ENCODE results near the gene SH3RF3.

The SH3RF3 gene

GRCh38 chr2:109404681-109405080 is 275.7 kb downstream of the SH3RF3 start:
- DNase-seq, result no peak

GRCh38 chr2:109405873-109406272 is 276.9 kb downstream of the SH3RF3 start:
- DNase-seq, result no peak

- DNase-seq, result no peak
These were observed 277.3 kb downstream of the SH3RF3 start for GRCh38 chr2:109406301-109406700.

- no peak for DNase-seq
These were observed 278.5 kb downstream of the SH3RF3 start for GRCh38 chr2:109407276-109408042.

DNA sequence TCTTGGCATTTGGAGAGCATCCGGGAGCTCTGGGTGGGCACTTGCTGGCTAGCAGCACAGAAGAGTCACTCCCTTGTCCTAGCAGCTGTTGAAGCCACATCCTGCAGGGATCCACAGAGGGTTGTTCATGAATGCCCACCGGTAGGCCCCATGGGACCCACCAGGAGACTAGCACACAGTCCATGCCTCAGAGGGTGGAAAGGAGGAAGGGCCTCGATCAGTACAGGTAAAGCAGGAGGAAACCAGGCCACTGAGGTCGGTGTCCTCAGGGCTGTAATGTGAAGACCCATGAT is 279.0 kb downstream of the SH3RF3 start:
- no peak for DNase-seq

DNA sequence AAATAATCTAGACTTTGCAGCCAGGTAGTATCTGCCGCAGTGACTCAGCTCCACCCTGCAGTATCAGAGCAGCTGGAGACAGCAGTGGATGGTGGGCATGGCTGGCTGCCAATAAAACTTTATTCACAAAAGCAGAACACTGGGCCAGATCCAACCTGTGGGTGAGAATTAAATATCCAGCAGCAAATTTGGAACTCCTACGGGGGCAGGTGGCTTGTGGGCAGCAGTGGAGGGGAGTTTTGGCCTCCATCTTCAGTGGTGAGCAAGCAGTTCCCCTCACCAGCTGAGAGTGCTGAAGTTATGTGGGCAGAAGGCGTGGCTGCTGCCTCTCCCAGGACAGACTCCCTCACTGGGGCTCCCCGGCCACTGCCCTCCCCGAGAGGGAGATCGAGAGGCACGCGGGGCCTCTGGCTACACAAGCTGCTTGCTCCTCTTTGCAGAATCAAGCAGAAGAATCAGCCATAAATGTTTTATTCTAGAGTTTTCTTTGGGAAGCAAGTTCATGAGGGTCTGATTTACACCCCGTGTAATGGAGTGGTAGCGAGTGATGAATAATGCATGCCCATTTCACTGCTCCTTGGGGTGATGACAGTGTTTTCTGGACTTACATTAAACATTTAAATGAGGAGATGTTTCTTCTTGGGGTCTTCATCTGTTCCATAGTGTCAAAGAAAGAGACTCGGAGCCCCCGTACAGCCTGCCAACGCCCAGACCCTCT is 280.5 kb downstream of the SH3RF3 start:
- DNase-seq, result no peak

- no peak for DNase-seq
These were observed 281.2 kb downstream of the SH3RF3 start for GRCh38 chr2:109410039-109410815.

DNA sequence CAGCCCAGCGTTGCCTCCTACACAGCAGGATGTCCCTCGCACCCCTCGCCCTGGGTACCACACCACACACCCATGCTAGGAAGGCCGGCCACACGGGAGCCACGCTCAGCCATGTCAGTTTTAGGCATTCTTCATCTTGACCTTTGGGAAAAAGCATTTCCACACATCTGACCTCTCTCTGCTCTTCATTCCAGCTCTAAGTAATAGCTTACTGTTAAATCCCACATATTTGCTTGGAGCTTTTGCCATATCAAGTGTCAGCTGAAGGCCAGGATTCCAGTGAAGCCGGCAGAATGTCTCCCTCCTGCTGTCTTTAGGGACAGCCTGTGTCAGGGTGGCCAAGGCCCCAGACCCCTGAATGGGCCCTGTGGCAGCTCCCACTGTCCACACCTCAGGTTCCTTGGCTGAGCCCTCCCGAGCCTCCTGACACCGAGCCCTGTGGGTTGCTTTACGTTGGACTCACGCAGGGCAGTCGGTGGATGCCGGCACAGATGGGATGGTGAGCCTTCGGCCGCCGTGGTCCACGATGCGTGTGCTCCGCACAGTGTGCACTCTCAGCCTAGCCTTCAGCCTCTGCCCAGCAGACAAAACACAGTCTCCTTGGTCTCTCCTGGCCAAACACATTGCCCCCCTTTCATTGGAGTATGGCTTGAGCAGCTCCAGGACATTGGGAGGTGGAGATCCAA is 282.8 kb downstream of the SH3RF3 start:
- no peak for DNase-seq

- no peak for DNase-seq
These were observed 286.6 kb downstream of the SH3RF3 start for GRCh38 chr2:109415581-109416013.

DNA sequence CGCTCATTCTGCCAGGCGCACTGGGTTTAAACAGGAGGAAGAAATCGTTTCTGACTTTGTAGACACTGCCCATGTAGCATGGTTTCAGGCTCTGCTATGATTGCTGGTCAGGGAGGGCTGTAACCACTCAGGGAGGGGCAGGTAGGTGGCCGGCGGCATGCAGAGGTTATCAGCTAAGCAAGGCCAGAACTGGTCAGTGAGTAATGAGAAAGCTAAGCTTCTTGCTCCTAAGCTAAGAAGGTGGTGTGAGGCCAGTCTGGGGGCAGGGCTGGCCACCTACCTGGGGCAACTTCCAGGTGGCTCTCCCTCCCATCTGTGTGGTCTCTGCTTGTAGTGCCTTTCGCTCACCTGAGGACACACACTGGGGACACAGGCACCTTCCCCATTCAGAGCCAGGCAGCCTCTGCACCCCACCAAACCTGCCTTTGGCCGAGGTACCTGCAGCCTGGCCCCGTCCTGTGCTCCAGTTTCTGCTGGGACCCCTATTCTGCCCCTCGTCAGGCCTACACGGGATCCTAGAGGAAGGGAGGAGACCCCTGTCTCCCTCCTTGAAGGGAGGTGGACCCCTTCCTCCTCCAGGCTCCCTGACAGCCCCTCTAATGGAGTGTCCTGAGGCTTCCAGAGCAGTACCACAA is 288.8 kb downstream of the SH3RF3 start:
- DNase-seq, result no peak

DNA sequence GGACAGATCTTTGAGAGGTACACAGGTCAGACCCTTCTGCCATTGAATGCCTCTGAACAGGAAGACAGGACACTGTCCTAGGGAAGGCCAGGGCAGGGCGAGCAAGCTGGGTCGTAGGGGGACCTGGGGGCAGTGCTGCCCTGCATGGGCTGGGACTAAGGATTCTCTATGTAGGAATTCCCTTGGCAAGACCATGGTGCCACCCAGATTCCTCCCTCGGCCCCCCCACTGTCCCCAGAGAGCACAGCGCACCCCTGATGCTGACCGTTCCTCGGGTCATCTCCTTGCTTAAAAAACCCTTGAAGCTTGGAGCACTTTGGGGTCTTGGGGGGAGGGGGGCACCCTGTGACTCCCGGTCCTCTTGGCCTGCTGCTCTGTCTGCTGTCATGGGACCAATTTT is 289.7 kb downstream of the SH3RF3 start:
- no peak for DNase-seq

DNA sequence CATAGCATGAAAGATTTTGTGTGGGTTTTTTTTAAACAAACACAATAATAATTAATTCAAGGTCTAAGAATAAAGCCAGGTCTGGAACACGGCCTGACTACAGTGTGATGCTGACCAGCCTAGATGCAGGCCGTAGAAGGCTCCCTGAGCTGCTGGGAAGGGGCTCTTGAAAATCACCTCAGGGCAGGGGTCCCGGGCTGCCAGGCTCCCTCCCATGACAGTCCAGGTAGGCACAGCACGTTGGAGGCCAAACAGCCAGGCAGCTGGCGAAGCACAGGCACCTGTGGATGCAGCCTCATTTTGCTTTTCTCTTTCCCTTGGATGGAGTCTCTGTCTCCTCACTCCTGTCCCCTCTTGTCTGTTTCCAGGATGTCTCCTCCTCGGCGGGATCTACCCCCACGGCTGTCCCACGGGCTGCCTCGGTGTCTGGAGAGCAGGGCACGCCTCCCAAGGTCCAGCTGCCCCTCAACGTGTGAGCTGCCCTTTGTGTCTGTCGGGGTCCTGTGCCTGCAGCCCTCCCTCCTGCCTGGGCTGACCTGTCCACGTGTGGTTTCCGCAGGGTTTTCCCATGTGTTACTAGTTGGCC is 290.3 kb downstream of the SH3RF3 start:
- no peak for DNase-seq

DNA sequence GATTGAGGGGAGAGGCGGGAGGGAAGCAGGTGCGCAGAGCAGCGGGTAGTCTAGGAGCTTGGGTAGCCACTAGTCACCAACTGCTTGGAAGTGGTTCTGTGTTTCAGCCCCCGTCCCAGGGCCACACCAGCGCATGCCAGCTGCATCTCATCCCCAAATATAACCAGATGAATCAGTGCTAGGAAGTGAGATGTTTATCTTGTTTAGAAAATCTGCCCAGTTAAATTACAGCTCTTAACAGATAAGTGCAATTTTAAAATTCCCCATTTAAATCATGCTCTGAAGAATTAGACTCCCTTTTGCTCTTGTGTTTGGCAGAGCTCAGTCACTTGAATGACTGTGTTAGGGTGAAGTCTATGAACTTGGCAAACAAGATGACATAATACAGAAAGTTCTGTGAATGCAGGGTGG is 291.0 kb downstream of the SH3RF3 start:
- no peak for DNase-seq

GRCh38 chr2:109421101-109421500 is 292.1 kb downstream of the SH3RF3 start:
- no peak for DNase-seq

DNA sequence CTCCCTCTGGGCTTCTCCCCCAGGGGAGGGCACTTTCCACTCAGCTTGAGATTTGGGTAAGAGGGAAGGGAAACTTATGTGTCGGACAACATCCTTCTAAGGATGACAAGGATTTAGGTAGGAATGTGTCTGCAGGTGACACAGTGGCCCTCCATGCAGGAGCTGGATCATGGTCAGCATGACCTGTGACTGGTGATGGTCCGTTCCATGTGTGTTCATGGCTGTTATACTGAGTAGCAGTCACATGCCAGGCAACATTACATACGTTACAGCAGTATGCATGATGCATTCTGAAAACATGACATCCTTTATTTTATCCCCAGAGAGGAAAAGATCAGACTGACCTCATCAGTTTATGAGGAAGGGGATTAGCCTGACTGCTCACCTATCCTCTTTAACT is 292.6 kb downstream of the SH3RF3 start:
- DNase-seq, result no peak

DNA sequence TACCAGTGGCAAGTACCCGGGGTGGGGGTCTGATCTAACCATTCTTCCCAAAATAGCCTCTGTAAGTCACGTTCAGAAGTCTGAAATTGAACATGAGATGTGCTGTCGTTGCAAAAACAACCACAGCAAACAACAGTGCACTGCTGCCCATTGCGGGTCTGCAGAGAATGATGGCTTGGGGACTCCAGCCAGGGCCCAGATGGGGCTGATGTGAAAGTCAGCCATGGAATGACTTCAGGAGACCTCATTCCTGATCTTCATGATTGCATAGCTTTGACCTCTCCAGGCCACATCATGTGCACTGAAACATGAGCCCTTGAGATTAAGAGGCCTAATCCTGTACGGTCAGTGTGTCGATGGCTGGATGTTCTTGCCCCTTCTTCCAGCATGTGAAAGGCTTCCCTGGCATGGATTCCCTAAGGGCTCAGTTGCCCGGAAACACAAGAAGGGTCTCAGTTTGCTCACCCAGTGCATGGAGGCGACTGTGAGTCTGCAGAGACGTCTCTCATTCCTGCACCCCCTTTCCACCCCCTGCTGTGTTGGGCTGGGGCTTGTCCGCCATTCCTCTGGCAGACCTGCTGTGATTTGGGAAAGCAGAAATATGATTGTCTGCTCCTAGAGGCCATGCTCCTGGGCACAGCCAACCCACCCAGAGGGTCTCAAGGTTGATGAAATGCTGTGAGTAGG is 293.2 kb downstream of the SH3RF3 start:
- no peak for DNase-seq

GRCh38 chr2:109422758-109423500 is 293.9 kb downstream of the SH3RF3 start:
- no peak for DNase-seq

DNA sequence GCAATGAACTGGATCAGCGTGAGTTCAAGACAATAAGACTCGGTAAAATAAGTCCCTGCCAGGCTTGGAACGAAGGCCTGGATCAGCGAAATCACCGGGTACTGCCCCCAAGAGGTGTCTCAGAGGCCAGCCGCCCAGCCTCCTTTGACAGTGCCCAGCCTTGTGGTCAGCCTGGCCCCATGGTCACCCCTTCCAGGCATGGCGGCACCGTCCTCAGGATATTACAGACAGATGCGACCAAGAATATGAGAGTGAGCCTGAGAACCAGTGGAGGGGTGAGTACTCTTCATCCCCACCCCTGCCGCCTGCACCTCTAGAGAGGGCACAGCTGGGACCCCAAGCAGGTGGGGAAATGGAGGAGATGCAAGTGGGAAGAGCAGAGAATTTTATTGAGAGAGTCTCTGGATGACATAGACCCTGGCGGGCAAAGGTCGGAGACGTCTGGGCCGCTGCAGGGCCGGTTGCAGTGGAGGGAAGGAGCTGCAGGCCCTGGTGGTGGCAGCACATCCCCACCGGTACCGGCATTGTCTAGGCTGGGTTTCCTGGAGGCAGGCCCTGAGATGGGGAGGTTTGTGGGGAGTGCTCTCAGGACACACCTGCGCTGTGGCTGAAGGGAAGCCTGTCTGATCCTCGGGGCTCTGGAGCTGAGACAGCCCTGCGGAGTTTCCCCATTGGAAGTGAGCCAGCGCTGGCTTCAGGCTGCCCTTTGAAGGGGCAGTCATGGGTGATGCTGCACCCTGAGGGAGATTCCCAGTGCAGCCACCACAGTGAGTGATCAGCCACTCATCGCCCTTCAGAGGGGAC is 294.8 kb downstream of the SH3RF3 start:
- DNase-seq, result no peak

DNA sequence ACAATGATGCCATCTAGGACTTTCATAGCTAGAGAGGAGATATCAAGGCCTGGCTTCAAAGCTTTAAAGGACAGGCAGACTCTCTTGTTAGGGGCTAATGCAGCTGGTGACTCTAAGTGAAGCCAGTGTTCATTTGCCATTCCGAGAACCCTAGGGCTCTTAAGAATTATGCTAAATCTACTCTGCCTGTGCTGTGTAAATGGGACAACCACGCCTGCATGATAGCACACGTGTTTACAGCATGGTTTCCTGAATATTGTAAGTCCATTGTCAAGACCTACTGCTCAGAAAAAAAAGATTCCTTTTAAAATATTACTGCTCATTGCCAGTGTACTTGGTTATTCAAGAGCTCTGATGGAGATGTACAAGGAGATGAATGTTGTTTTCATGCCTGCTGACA is 296.4 kb downstream of the SH3RF3 start:
- no peak for DNase-seq

GRCh38 chr2:109427661-109428091 is 298.7 kb downstream of the SH3RF3 start:
- no peak for DNase-seq
